Activated B cell treated with CpG ODN at 0.5 μM for 24 hours (primary cell): ENCODE results near the gene ZDHHC22. TPM values are rescaled to one million over a fixed set of nuclear protein-coding genes. Genes with fewer than 3 reads are reported as not detected.

Source experiments
- ATAC-seq: fragments of 200-7000 bp; cut with Tn5 transposase; one replicate; pipeline ENCODE4 v1.10.0; 2021; ENCODE audit warnings: low read depth, mild to moderate bottlenecking, moderate library complexity
- CTCF ChIA-PET: fragments of 350-600 bp; sonication (Branson Sonifier 250); formaldehyde crosslinking; loops from one replicate; lab custom pipeline; 2021; ENCODE audit warnings: antibody characterized with exemption; lab: Charles Lee
- POLR2A ChIA-PET: fragments of 350-600 bp; sonication (Branson Sonifier 250); formaldehyde crosslinking; loops from one replicate; lab custom pipeline; 2021; ENCODE audit warnings: antibody characterized with exemption; lab: Charles Lee
- DNase-seq: peaks from one replicate; pipeline ENCODE4 v3.0.0; 2022
- H3K27ac Mint-ChIP-seq: one replicate; pipeline ENCODE4 v1.8.0; 2020; ENCODE audit warnings: mixed read lengths
- H3K27me3 Mint-ChIP-seq: one replicate; pipeline ENCODE4 v1.8.0; 2021; ENCODE audit warnings: mixed read lengths
- H3K36me3 Mint-ChIP-seq: one replicate; pipeline ENCODE4 v1.8.0; 2021; ENCODE audit warnings: low read depth, mixed read lengths
- H3K4me1 Mint-ChIP-seq: one replicate; pipeline ENCODE4 v1.8.0; 2021; ENCODE audit warnings: mixed read lengths
- H3K4me3 Mint-ChIP-seq: one replicate; pipeline ENCODE4 v1.8.0; 2020; ENCODE audit warnings: mild to moderate bottlenecking, mixed read lengths
- H3K9me3 Mint-ChIP-seq: one replicate; pipeline ENCODE4 v1.8.0; 2020; ENCODE audit warnings: mixed read lengths
- intact Hi-C: fragments of 100-400 bp; cut with micrococcal nuclease; formaldehyde crosslinking; loops from one replicate; pipeline ENCODE4 v1.15.1; 2024
- total RNA-seq: library from RNA; stranded (reverse); gene quantifications from 2 replicates; pipeline ENCODE4 v1.2.3, GENCODE V29; 2022
- TF ChIP-seq, protein P1 (sequence below): fragments of 200-600 bp; IDR thresholded peaks from one replicate; pipeline ENCODE4 v1.8.0; 2022; ENCODE audit warnings: antibody characterized with exemption, mild to moderate bottlenecking

Gene ZDHHC22, protein sequence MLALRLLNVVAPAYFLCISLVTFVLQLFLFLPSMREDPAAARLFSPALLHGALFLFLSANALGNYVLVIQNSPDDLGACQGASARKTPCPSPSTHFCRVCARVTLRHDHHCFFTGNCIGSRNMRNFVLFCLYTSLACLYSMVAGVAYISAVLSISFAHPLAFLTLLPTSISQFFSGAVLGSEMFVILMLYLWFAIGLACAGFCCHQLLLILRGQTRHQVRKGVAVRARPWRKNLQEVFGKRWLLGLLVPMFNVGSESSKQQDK
- total RNA-seq = not detected in 2 replicates

- peak; percentile 44 for DNase-seq
Measured at GRCh38 chr14:77141214-77142004, at the start of gene ZDHHC22. Gene ZDHHC22, minus strand, starts transcription at chr14:77141791. Its CDS starts 2,053 bp downstream, at chr14:77139738.

GRCh38 chr14:77190977-77191376 lies 49.4 kb upstream of the ZDHHC22 start:
- no peaks in the 10 kb centered on the region for H3K4me1 Mint-ChIP-seq
- ChIA-PET CTCF (no interaction called here), POLR2A (no interaction called here)
- no peaks in the 10 kb centered on the region for H3K9me3 Mint-ChIP-seq
- H3K27ac Mint-ChIP-seq = no peak overlapping the region
- H3K36me3 Mint-ChIP-seq = no peaks in the 10 kb centered on the region
- DNase-seq (no peak), ATAC-seq (no peak)
- H3K4me3 Mint-ChIP-seq = no peak overlapping the region
- H3K27me3 Mint-ChIP-seq = peaks cover 10% of the 10 kb centered on the region
- intact Hi-C loops = no loop called here
- TF ChIP-seq, protein P1, sequence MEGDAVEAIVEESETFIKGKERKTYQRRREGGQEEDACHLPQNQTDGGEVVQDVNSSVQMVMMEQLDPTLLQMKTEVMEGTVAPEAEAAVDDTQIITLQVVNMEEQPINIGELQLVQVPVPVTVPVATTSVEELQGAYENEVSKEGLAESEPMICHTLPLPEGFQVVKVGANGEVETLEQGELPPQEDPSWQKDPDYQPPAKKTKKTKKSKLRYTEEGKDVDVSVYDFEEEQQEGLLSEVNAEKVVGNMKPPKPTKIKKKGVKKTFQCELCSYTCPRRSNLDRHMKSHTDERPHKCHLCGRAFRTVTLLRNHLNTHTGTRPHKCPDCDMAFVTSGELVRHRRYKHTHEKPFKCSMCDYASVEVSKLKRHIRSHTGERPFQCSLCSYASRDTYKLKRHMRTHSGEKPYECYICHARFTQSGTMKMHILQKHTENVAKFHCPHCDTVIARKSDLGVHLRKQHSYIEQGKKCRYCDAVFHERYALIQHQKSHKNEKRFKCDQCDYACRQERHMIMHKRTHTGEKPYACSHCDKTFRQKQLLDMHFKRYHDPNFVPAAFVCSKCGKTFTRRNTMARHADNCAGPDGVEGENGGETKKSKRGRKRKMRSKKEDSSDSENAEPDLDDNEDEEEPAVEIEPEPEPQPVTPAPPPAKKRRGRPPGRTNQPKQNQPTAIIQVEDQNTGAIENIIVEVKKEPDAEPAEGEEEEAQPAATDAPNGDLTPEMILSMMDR = no peak

More at GRCh38 chr14:77141214-77142004, at the start of gene ZDHHC22:
- H3K27ac Mint-ChIP-seq = no peak within 1 kb of the TSS
- intact Hi-C loops = loop anchor here (5.0 kb wide), 1 partner anchor 161 kb away; no protein-coding TSS in a partner anchor
- H3K4me1 Mint-ChIP-seq = peaks cover 26% of the 10 kb centered on the region
- H3K27me3 Mint-ChIP-seq = peaks cover 66% of the 10 kb centered on the region
- no peaks in the 10 kb centered on the region for H3K9me3 Mint-ChIP-seq
- peak within 1 kb of the TSS; percentile 76 for H3K4me3 Mint-ChIP-seq
- TF ChIP-seq, protein P1 = no peak
- ChIA-PET CTCF (interaction anchor here (1.2 kb wide), 1 partner anchor 33 kb away, joined by 4 read pairs; no protein-coding TSS in a partner anchor), POLR2A (interaction anchor here (0.8 to 1.3 kb wide), 2 partner anchors 17 to 21 kb away, joined by 3 to 4 read pairs; no protein-coding TSS in a partner anchor)
- peak; percentile 53 for ATAC-seq
- no peaks in the 10 kb centered on the region for H3K36me3 Mint-ChIP-seq

- DNase-seq (no peak), ATAC-seq (no peak)
- Mint-ChIP-seq H3K27ac (no peak overlapping the region), H3K36me3 (no peaks in the 10 kb centered on the region), H3K4me1 (peaks cover 5% of the 10 kb centered on the region), H3K27me3 (peaks cover 17% of the 10 kb centered on the region), H3K4me3 (no peak overlapping the region), H3K9me3 (no peaks in the 10 kb centered on the region)
- TF ChIP-seq, protein P1 = no peak
- CTCF ChIA-PET = no interaction called here
- intact Hi-C loops = no loop called here
- POLR2A ChIA-PET = no interaction called here
Measured at GRCh38 chr14:77189479-77189878, 47.9 kb upstream of the ZDHHC22 start.

GRCh38 chr14:77187649-77188012 lies 46.0 kb upstream of the ZDHHC22 start:
- no peak for ATAC-seq
- intact Hi-C loops = no loop called here
- no peak overlapping the region for H3K27ac Mint-ChIP-seq

More at GRCh38 chr14:77187649-77188012, 46.0 kb upstream of the ZDHHC22 start:
- no peaks in the 10 kb centered on the region for H3K9me3 Mint-ChIP-seq
- DNase-seq = no peak
- H3K4me1 Mint-ChIP-seq = peaks cover 9% of the 10 kb centered on the region
- POLR2A ChIA-PET = no interaction called here
- TF ChIP-seq, protein P1 = no peak
- CTCF ChIA-PET = no interaction called here
- H3K27me3 Mint-ChIP-seq = peaks cover 17% of the 10 kb centered on the region
- no peak overlapping the region for H3K4me3 Mint-ChIP-seq
- no peaks in the 10 kb centered on the region for H3K36me3 Mint-ChIP-seq
